KBM-7 (cell line): Measurements from ENCODE around the gene CACNA1S.

Experiments used
- DNase-seq: peaks from one replicate; pipeline ENCODE4 v3.0.0-alpha.2; 2015
- in situ Hi-C: fragments of 300-500 bp; cut with MboI; formaldehyde crosslinking; loops from 2 replicates; pipeline ENCODE4 v1.14.3; 2020; ENCODE audit warnings: low sequenced_read_pairs, low pct_unique_long_range_greater_than_20kb, mixed read lengths

CACNA1S gene

GRCh38 chr1:201122321-201122957 is 10.2 kb upstream of the CACNA1S start:
- in situ Hi-C loops: no loop called here
- no peak for DNase-seq

- DNase-seq: peak; percentile 63
- in situ Hi-C loops: no loop called here
These were observed 7.3 kb upstream of the CACNA1S start for GRCh38 chr1:201119206-201120197.

DNA sequence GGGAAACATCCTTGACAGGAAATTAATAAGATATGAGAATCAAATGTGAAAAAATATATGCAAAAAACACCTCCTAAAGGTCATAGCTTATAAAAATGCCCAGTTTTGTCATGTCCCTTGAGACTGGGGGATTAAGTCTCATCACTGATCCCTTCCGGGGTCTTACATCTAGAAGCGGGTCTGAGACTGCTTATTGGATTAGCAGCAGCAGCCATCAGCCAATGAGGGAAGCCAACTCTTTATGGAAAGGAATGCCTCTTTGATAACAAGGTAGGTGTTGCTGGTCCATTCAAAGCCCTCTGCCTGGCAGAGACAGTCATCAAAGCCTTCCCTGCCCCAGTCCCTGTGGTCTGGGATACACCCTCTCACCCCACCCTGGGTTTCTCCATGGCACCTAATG is 3.9 kb upstream of the CACNA1S start:
- in situ Hi-C loops: no loop called here
- no peak for DNase-seq

DNA sequence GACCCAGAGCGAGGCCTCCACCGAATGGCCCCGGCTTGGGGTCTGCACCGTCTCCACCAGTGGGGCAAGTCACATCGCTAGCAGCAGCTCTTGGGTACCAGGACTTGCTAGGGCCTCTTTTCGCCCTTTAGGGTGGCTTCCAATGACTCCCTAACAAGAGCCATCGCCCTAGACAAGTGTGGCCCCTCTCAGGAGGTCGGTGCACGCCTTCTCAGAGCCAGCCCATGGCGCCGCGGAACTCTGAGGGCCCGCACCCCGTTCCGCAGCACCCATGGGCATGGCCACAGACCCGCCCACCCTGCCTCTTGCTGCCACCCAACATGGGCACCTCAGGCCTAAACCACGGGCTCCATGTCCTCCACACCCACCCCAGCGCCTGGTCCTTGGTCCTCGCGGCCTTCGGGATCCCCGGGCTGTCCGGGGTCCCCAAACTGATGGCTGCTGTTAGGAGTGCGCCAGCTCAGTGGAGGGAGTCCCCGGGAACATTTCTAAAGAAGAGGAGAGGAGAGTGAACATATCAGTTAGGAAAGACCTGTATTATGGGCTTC is 3.2 kb upstream of the CACNA1S start:
- no peak for DNase-seq
- in situ Hi-C loops: no loop called here

DNA sequence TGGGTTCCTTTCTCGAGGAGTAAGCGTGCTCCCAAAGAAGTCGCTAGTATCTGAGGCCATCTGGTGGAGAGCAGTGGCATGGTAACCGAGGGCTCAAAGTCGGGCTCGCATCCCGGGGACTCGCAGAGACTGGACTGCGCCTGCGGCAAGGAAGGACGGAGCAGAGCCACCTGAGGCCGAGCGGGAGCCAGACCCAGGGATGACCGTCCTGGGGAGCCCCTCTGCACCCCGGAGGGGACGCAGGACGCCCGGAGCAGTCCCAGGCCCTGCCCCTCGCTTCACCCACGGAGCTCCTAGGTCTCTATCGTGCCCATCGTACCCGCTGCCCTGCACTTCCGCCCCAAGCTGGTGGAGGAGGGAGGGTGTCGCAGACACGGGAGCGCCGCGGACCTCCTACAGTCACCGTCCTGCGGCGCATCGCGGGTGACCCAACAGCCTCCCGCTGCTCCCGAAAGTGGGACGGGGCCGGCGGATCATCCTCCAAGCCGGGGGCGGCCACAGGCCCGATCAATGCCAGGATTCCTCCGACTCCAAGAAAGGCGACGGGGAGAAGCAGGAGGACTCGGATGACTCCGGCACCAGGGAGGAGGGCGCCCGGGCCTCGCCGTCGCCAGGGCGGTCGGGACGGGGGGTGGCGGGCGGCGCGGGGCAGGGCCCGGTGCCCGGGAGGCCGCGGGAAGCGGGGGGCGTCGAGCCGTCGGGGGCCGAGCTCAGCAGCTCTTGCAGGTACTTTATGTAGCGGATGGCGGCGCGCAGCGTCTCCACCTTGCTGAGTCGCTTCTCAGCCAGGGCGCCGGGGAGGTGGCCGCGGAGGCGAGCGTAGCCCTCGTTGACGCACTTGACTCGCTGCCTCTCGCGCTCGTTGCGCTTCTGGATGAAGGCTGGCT is 2.3 kb upstream of the CACNA1S start:
- peak; percentile 89 for DNase-seq
- in situ Hi-C loops: no loop called here

GRCh38 chr1:201113451-201114244 is 1.4 kb upstream of the CACNA1S start:
- in situ Hi-C loops: no loop called here
- no peak for DNase-seq

- in situ Hi-C loops: no loop called here
- no peak for DNase-seq
These were observed 700 bp upstream of the CACNA1S start for GRCh38 chr1:201112926-201113325.

DNA sequence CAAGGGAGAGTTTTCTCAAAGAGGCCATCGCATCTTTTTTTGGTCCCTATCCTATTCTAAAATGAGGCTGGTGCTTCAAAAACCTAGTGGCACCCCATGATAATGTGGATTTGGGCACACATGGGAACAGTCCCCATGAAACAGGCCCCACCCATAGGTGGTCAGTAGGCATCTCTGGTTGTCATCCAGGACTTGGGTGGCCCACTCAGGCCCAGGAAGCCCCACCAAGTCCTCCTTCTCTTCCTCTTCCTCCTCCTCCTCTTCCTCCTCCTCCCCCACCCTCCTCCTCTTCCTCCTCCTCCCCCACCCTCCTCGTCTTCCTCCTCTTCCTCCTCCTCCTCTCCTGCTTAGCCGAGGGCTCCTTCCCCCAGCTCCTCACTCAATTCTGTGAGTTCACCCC is 554 bp downstream of the CACNA1S start:
- no peak for DNase-seq
- in situ Hi-C loops: no loop called here

- in situ Hi-C loops: no loop called here
These were observed 1.1 kb downstream of the CACNA1S start for GRCh38 chr1:201111156-201111555.

GRCh38 chr1:201110616-201111015 is 1.6 kb downstream of the CACNA1S start:
- DNase-seq: no peak
- in situ Hi-C loops: no loop called here

More at GRCh38 chr1:201111156-201111555, 1.1 kb downstream of the CACNA1S start:
- DNase-seq: no peak

DNA sequence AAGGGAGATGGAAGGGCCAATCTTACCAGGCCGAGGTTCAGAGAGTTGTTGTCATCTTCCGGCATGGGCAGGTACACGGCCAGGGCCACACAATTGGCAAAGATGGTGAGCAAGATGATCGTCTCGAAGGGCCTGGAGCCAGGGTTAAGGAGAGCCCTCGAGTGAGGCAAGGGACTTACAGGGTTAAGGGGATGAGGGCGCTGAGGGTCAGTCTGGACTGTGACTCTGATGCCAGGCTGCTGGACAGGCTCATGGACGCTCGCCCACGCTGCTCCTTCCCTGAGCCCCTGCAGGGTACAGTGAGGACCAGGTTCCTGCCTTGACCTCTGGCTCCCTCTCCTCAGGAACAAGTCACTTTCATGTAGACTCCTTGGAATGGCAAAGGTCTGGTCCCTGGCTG is 2.1 kb downstream of the CACNA1S start:
- in situ Hi-C loops: no loop called here
- DNase-seq: no peak

DNA sequence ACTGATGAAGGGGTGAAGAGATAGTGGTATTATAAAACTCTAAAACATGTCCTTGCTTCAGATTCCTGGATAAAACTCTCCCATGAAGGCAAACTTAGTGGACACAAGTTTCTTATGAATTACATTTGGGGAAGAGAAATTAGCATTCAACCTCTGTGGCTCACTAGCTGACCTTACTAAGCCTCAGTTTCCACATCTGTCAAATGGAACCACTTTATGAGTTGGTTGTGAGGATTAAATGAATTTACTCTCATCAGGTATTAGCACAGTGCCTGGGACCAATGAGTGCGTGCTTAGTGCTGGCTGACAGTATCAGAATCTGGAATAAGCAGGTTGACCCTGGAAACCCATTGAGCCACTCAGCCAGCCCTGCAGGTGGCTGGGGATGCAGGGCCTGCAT is 2.6 kb downstream of the CACNA1S start:
- in situ Hi-C loops: no loop called here
- no peak for DNase-seq

DNA sequence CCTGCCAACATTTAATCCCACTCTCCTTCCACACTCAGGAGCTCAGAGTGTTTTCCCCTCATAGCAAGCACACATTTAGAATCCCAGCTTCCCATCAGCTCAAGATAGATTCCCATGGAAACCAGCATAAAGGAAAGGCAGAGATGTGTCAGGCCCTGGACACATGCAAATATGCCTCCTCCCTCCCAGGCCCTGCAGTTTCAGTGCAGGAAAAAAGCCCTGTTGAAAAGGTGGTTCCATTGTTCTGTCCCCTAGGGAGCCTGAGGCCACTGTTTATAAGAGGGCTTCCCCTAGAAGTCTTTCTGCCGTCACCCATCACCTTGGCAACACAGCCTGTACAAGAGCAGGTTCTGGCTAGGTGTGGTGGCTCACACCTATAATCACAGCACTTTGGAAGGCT is 3.6 kb downstream of the CACNA1S start:
- no peak for DNase-seq

DNA sequence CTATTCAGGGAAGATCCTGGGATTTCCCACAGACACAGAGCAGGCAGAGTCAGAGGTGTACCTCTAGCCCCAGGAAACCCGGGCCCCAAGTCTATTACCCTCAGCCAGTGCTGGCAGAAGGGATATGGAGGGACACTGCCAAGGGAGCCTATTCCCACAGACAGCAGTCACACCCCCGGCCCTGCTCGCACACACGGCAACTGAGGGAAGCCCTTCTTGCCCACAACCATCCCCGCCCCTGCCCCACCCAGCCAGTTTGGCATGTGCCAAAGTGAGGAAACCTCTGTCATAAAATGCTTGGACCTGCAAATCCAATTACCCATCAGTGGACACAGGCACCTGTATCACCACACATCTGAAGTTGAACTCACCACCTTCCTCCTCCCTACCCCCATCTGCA is 6.5 kb downstream of the CACNA1S start:
- in situ Hi-C loops: no loop called here
- DNase-seq: no peak

More for the DNA sequence above, 3.6 kb downstream of the CACNA1S start:
- in situ Hi-C loops: no loop called here

DNA sequence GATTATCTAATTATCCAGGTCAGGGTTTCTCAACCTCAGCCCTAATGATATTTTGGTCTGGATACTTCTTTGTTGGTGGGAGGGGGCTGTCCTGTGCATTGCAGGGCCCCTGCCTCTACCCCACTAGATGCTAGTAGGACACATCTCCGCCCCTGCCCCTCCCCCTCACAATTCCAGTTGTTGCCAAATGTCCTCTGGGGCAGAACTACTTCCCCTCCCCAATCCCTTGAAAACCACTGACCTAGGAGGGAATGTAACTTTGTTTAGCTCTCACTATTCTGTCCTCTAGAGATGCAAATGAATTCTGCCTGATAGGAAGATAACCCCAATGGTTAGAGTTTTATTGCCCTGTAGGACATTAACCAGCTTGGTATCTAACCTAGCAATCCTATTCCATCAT is 8.1 kb downstream of the CACNA1S start:
- in situ Hi-C loops: no loop called here
- DNase-seq: no peak

GRCh38 chr1:201103666-201104065 is 8.6 kb downstream of the CACNA1S start:
- in situ Hi-C loops: no loop called here

DNA sequence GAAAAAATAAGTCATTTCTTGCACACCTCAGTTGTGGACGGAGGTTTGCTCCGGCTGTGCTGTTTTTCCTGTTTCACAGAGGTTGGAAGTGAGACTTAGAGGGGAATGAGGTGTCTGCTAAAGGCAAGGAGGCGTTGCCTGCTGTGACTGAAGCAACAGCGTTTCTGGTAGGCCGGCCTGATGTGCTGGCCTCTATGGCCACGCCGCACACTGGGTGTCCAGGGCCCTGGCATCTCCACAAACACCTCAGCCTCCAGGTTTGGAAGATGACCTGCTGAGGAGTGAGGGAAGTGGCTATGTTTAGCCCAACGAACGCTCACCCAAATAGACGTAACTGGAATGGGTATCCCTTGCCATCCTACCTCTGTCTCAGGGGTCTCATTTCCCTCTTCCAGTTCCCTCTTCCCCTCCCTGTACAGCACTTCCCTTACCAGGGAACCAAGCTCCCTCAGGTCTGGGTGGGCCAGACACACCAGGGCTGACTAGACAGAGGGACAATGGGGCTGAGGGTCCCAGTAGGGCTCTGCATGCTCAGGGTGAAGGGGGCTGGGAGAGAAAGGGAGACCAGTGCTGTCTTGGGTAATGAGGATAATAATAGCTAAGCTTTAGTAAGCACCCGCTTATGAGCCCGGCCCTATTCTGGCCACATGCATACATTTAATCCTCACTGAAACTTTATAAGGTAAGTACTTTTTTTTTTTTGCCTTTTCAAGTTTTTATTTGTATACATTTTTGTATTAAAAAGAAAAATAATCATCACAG is 11.9 kb downstream of the CACNA1S start:
- in situ Hi-C loops: no loop called here
- no peak for DNase-seq

More at GRCh38 chr1:201103666-201104065, 8.6 kb downstream of the CACNA1S start:
- no peak for DNase-seq
